HG02885 (cell line): ENCODE data around the gene PDE8A.

Source experiments
- ATAC-seq: cut with Tn5 transposase; IDR thresholded peaks from one replicate; pipeline ENCODE4 v1.9.1; 2021; ENCODE audit warnings: mild to moderate bottlenecking; ENCODE audit not compliant: unreplicated experiment, poor library complexity

PDE8A gene, protein sequence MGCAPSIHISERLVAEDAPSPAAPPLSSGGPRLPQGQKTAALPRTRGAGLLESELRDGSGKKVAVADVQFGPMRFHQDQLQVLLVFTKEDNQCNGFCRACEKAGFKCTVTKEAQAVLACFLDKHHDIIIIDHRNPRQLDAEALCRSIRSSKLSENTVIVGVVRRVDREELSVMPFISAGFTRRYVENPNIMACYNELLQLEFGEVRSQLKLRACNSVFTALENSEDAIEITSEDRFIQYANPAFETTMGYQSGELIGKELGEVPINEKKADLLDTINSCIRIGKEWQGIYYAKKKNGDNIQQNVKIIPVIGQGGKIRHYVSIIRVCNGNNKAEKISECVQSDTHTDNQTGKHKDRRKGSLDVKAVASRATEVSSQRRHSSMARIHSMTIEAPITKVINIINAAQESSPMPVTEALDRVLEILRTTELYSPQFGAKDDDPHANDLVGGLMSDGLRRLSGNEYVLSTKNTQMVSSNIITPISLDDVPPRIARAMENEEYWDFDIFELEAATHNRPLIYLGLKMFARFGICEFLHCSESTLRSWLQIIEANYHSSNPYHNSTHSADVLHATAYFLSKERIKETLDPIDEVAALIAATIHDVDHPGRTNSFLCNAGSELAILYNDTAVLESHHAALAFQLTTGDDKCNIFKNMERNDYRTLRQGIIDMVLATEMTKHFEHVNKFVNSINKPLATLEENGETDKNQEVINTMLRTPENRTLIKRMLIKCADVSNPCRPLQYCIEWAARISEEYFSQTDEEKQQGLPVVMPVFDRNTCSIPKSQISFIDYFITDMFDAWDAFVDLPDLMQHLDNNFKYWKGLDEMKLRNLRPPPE

DNA sequence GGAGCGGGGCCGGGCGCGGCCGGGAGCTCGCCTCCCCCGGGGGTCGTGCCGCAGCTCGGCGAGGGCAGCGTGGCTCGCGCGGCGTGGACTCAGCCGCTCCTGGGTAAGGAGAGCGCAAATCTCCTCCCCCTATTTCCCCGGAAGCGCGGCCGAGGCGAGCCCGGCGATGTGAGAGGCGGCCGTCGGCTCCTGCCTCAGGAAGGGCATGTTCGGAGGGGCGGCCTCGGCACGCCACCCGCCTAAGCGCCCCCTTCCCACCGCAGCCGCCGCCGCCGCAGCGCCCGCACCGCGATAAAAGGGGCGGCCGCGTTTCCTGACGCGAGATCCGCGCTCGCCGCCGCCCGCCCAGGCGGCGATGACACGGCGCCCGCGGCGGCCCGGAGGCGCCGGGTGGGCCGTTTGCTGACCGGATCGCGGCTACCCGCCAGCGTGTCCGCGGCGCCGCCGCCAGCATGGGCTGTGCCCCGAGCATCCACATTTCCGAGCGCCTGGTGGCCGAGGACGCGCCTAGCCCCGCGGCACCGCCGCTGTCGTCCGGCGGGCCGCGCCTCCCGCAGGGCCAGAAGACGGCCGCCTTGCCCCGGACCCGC, at the start of gene PDE8A:
Gene PDE8A, plus strand, starts transcription at position 146 of the 590 bp plus-strand sequence. Its CDS starts 307 bp downstream, at position 453.
- ATAC-seq = peak; percentile 20

DNA sequence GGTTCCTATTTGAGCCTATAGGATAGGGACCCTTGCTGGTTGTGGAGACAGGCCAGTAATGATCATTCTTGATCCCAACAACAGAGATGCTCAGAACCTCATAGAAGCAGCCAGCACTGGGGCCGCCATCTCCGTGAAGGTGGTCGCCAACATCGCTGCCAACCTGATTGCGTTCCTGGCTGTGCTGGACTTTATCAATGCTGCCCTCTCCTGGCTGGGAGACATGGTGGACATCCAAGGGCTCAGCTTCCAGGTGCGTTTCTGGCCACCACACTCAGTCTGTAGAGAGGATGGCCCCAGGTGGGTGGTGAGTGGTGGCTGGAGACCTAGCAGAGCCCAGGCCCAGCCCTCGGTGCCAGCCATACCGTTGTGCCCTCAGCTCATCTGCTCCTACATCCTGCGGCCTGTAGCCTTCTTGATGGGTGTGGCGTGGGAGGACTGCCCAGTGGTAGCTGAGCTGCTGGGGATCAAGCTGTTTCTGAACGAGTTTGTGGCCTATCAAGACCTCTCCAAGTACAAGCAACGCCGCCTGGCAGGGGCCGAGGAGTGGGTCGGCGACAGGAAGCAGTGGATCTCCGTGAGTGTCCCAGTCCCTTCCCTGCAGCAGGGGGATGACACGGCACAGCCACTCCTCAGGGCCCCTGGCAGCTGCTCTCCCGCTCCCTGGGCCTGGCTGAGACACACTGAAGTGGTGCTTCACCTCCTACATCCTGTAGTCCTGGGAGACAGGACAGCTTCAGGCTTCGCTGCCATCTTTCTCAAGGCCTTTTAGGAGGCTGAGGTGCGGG, 46.5 kb upstream of the PDE8A start:
- no peak for ATAC-seq

DNA sequence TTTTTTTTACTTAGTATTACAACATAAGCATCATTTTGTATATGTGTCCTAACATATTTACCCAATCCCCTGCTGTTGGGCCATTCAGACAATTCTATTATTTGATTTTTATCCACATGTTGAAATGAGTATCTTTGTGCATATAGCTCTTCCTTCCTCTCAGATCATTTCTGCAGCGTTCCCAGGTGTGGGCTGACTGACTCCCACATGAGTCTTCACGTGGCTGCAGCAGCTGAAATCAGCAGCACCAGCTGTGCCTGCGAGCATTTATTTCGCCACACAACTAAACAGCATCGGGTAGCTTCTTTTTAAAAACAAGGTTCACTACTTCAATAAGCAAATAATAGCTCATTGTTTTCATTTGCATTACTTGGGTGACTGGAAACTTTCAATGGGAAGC, 44.5 kb upstream of the PDE8A start:
- peak; percentile 47 for ATAC-seq

DNA sequence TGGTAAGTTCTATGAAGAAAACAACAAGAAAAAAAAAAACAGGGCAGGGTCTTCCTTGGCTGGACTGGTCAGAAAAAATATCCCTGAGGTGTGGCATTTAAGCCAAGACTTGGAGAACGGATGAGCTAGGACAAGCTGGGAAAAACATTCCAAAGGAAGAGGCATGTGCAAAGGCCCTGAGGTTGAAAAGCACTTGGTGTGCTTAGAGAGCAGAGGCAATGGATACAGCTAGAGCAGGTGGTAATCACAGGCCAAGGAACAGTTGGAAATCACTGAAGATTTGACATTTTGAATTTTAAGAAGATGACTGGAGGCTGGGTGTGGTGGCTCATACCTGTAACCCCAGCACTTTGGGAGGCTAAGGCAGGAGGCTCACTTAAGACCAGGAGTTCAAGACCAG, 42.9 kb upstream of the PDE8A start:
- ATAC-seq = no peak

DNA sequence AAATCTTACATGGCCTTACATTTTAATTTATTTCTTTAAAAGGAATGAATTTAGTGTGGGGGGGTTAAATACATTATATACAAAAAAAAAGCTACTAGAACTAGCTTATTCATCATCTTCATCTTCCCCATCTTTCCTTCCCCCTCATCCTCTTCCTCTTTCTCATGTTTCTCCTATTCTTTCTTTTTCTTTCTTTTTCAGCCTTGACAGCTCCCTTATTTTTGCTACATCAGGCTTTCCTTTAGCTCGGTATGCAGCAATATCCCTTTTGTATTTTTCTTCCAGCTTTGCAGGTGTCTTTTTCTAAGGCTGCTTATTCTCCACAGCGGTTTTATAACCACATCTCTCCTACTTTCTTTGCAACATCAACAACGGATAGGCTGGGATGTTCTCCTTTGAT, 41.3 kb upstream of the PDE8A start:
- no peak for ATAC-seq

DNA sequence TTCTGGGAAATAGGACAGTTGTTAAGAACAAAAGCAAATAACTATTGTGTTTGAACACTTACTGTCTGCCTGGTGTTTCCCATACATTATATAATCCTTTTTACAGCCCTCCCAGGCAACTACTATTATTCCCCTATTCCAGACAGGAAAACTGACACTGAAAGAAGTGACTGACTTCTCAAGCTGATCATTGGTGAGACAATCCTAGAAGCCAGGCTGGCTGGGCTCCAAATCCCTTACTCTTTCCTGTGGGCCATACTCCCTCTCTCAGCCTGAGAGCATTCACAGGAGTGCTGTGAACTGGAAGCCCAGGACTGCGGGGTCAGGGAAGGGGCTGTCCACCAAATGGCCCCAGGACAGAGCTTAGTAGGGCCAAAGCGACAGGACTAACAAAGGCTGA, 39.2 kb upstream of the PDE8A start:
- ATAC-seq = no peak

DNA sequence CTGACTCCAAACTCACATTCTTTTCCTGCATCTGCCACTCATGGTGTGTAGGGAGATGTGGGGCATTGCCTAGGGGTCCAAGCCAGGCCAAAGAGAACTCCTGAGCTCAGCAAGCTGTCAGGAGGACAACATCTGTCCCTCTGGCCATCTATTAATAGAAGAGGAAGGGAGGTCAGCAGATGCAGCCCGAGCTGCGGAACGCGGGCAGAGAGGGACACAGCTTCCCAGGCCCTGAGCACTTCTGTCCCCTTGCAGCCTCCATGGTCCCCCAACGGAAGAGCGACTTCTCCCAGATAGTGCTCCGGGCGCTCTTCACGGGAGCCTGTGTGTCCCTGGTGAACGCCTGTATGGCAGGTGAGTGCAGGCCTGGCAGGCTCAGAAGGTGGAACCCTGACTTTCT, 37.3 kb upstream of the PDE8A start:
- ATAC-seq = no peak

DNA sequence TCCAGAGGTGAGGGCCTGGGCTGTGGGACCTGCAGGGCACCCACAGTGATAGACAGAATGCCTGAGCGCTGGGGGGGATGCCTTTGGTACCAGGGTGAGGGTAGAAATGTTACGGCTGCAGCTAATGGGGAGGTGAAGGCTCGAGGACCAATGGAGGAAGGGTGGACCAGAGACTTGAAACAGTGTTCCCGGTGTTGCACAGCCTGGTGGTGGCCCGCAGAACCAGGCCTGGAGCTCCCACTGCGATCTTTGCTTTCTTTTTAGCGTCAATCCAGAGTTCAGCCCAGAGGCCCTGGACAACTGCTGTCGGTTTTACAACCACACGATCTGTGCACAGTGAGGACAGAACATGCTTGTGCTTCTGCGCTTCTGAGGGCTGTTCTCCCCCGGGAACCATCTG, 36.8 kb upstream of the PDE8A start:
- ATAC-seq = no peak

DNA sequence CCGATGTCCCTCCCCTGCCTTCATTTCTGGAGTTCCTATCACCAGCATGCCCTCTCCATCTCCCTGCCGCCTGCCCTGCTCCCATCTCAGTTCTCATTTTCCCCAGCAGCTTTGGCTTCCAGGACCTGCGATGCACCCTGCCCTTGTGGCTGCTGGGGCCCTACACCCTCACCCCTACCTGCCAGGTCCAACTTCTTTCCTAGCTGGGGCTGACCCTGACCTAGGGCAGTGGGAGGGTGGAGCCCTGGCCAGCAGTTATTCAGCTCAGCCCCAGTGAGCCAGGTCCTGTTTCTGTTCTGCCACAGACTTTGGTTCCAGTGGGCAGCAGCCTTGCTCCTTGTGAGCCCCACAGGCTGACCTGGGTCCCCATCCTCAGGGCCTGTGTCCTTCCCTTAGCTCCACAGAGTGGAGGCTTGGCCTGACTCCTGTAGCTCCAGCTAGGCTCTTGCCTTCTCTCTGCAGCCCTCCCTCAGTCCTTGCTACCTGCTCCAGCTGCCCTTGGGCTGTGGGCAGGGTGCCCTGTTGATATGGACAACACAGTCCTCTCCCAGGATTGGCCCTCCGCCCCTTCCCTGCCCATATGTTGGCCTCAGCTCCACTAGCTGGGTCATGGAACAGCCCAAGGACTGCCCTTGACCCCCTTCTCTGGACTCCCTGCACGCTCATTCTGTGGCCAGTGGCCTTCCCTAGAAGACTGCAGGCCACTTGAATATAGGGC, 34.7 kb upstream of the PDE8A start:
- no peak for ATAC-seq

DNA sequence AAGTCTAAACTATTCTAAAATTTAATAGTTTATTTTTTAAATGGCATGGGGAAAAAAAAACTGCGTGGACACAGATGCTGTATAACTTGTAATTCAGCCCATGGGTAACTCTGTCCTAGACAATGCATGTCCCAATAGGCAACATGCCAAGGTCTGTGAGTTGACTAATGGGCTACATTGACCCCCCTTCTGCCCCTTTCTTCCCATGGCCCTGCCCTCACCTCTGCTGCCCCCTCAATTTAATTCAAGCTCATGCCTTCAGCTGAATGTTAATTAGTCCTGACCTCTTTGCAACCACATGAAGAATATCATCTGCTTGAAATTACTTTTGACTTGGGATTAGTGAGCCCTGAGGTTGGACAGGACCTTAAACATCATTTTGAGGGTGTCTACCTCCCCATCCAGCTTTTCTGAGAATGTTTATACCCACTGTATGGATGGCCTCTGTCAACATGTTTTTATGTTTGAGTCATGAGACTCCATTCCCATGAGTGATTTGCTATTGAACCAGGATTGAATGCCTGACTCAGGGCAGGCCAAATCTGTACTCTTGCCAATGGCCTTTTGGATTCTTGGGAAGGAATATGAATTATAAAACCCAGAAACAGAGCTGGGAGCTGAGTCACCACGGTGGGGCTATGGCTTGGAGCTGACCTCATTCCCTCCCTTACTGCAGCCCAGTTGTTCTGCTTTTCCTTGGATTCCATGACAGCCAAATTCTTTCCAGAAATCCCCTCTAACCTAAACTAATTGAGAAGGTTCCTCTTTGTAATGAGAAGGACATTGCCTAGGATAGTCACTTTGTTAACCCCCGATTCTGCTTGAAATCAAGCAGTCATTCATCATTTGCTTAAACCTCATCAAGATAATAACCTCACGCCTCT, 33.5 kb upstream of the PDE8A start:
- no peak for ATAC-seq

DNA sequence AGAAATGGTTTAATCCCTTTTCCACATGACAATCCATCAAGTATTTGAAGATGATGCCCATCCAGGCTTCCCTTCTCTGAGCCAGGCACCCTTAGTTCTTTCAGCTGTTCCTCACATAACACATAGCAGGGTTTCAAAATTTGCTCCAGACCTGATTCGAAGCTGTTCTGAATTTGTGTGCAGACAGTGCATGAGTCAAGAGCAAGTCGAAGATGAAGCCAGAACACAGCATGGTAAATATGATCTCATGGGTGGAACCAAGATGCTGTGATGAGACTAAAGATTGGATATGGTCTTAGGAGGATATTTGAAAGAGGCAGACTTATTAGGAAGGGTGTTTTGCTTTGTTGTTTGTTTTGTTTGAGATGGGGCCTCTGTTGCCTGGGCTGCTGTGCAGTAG, 32.6 kb upstream of the PDE8A start:
- ATAC-seq = no peak

DNA sequence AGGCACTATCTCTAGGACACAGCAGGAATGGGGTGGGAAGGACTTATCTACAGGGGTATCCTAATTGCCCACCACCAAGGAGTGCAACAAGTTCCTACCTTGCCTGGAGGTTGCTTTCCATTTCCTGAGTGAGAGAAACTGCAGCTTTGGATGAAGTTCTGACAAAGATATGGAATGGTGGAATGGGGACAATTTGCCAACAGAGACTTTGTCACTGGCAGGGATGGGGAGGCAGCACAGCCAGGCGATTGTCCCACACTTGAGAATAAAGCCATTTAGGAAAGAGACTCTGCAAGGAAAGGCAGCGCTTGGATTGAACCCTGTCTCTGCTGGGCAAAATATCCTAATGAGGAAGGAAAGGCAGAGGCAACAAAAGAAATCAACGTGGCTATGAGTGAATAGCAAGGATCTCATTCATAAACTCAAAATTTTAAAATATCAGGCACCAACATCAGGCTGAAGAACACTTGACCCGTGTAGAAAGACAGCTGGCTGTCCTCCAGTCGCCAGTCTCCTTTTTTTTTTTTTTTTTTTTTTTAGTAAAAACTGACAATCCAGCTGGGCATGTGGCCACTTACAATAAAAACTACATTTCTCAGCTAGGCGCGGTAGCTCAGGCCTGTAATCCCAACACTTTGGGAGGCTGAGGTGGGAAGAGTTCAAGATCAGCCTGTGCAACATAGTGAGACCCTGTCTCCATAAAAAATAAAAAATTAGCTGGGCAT, 31.6 kb upstream of the PDE8A start:
- ATAC-seq = no peak

DNA sequence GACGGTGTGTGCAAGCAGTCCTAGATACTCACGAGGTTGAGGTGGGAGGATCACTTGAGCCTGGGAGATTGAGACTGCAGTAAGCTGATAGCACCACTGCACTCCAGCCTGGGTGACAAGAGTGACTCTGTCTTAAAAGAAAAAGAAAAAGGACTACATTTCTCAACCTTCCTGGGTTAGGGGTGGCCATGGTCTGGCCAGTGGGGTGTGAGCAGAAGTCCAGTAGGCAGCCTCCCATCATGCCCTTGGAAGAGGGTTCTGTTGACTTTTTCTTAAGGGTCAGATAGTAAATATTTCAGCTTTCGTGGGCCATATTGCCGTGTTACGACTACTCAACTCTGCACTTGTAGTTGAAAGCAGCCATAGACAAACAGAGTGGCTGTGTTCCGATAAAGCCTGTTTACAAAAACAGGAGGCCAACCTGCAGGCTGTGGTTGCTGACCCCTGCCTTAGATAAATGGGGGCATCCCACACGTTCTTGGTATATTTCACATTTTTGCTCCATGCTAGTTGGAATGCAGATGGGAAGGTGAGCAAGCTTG, 31.0 kb upstream of the PDE8A start:
- ATAC-seq = no peak

DNA sequence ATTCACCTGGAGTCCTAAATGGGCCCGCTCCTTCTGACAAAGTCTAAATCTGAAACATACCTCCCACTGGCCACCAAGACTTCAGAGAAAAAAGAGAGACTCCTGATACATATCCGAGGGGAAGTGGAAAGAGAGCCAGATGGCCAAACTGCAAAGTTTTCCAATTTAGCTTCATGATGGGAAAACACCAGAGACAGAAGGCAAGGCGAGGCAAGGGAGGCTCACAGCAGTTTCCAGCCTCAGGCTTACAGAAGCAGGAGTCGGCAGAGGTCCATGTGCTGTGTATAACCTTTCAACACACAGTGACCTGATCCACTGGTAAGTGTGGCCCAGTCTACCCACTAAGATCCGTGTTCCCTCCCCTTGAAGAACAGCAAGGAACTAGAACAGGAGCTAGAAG, 29.9 kb upstream of the PDE8A start:
- no peak for ATAC-seq

DNA sequence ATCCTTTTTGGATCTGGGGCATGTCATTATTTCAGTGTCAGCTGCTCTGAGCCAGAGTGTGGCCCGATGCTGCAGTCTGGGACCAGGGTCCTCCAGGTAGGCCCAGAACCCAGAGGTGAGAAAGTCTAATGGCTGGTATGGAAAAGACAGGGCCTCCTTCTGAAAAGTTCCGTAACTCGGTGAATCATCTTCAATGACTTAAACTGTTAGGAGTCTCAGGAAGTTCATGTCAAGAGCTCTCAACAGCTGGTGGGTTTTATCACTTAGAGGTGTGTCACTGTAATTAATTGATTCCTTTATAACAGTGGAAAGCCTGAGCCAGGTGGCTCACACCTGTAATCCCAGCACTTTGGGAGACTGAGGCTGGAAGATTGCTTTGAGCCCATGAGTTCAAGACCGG, 28.5 kb upstream of the PDE8A start:
- ATAC-seq = no peak

DNA sequence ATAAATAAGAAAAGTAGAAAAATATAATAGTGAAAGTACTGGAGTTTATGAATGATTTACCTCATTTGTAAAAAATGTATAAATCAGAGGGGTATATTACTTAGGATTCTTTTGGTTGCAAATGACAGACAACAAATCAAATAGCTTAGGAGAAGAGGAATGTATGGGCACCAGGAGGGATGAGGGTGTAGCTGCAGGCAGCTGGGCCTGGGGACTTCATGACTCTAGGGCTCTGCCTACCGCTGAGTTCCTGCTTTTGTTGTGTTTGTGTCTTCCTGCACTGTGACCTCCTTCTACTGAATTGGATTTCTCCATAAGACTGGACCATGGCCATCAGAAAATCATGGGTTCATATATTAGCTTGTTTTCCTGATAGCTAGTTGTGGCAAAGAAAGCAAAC, 27.9 kb upstream of the PDE8A start:
- no peak for ATAC-seq

DNA sequence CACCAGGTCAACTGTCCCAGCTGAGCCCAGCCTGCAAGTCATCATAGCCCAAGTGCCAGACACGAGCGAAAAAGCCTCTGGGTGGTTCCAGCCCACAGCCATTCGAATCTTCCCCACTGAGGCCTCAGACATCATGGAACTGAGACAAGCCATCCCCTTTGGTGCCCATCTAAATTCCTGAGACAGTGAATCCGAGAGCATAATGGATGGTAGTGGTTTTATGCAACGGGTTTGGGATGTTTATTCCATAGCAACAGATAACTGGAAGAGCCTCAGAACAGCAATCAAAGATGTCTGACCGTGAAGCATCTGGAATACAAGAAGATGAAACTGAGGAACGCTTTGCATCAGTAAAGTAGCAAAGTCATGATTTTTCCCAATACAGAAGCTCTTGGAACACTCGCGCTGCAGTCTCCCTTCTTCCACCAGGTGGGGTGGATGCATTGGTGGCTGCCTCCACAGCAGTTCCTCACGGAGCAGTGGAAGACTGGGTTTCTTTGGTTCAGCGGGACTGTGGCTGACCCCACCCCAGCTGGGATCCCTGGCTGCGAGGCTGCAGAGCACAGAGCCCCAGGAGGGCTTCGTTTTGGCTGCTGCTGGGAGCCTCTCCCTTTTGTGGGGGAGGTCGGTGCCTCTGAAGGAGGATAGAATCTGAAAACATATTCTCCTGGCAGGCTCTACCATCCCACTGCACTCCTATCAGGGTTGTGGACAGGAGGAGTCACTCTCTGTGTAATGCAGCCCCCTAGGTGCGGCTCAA, 26.4 kb upstream of the PDE8A start:
- no peak for ATAC-seq
